GM21515 (cell line): Measurements from ENCODE around the gene COL16A1.

ENCODE experiments used
- ATAC-seq: cut with Tn5 transposase; IDR thresholded peaks from one replicate; pipeline ENCODE4 v1.9.1; 2021; ENCODE audit not compliant: unreplicated experiment

COL16A1 gene

DNA sequence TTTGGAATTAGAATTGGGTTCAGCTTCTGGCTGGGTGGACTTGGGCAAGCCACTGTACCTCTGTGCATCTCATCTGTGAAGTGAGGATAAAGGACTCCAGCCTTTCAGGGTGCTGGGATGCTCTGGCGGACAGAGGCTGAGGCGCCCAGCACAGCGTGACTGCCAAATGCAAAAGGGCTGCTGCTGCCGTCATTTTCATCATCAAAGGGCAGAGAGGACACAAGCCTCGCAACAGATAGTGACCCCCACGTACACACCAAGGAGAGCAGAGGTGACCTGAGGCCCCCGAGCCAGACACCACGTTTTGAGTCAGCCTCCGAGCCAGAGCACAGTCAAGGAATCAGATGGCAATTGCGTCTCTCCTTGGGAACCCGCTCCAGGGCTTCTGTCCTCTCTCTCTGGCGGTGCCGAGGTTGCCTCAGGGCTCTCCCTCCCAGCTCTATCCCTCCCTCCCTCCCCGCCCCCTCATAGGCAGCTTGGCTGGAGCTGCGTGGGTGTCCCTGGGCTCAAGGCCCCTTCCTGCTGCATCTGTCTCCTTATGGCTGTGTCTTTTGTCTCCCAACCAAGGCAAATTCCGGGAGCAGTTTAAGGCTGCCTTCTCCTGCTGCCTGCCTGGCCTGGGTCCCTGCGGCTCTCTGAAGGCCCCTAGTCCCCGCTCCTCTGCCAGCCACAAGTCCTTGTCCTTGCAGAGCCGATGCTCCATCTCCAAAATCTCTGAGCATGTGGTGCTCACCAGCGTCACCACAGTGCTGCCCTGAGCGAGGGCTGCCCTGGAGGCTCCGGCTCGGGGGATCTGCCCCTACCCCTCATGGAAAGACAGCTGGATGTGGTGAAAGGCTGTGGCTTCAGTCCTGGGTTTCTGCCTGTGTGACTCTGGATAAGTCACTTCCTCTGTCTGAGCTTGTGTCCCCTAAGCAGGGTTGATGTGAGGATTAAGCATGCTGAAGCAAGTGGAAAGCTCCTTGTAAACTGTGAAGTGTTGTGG lies 77.3 kb downstream of the COL16A1 start:
- ATAC-seq, result no peak

DNA sequence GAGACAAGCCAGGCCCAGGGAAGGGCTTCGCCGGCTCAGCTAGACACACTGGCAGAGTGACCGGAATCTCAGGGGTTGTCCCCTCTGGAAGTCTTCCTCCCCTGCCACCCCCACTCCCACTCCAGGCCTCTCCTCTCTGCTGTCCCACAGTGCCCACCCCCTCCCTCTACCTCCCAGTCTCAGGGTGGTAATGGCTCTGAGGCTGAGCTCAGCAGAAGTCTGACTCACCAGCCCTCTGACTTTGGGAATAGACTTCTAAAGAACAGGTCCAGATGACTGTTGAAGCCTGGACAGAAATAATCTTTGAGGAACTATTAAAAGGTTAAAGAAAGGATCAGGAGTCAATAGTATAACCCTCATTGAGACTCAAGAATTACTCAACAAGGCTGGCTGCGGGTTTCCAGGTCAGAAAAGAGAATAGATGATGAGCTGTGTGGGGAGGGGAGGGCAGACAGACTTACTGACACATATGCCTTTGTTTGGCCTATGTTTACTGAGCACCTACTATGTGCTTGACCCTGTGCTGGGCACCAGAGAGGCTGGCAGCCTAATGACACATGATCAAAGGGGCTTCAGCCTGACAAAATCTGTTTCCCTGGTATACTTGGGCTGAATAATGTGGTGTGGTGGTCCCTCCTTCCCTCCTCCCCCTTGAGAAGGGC lies 78.1 kb downstream of the COL16A1 start:
- no peak for ATAC-seq

DNA sequence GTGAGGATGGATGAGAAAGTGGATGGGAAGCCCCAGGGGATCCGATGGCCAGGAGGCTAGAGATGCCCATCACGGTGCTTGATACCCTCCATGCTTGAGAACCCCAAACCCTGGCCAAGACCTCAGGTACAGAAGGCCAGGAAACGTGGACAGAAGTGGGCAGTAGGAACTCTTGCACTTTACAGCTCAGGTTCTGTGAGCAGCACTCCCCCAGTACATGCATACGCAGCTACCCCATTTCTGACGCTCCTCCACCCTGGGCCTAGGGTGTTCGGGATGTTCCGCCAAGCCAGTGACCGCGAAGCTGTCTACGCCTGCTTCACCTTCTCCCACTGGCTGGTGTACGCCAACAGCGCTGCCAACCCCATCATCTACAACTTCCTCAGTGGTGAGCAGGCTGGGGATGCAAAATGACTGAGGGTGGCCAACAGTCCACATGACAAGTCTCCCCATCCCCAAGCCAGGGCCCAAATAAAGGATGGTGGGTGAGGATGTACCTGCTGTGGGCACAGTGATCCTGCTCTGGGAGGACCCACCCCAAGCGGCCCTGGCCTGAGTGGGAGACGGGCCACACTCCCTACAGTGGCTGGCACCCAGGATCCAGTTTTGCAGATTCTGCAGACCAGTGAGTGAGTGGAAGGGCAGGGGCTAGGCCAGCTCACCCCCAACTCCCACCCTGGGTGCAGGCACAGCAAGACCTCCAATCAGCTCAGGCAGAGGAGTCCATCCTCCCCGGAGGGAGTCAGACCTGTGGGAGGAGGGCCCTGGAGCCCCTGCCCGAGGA lies 78.9 kb downstream of the COL16A1 start:
- ATAC-seq, result no peak

DNA sequence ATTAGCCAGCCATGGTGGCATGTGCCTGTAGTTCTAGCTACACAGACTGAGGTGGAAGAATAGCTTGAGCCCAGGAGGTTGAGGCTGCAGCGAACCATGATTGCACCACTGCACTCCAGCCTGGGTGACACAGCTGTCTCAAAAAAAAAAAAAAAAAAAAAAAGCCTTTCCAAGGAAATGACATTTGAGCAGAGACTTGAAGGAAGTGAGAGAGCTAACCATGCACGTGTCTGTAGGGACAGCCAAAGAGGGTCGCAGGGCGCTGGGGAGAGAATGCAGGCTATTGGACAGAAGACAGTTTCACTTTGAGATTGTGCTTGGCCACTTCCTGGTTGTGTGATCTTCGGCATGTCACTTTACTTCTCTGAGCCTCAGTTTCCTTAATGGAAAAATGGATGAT lies 79.5 kb downstream of the COL16A1 start:
- no peak for ATAC-seq

DNA sequence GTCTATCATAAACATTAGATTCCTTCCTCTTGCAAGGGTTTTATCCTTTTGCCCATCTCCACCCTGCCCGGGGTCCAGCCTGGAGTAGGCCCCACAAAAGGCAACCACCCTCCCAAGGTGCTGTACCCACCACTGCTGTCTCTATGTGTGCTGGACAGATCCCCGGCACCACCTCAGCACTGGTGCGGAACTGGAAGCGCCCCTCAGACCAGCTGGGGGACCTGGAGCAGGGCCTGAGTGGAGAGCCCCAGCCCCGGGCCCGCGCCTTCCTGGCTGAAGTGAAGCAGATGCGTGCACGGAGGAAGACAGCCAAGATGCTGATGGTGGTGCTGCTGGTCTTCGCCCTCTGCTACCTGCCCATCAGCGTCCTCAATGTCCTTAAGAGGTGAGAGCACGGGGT lies 80.5 kb downstream of the COL16A1 start:
- no peak for ATAC-seq

DNA sequence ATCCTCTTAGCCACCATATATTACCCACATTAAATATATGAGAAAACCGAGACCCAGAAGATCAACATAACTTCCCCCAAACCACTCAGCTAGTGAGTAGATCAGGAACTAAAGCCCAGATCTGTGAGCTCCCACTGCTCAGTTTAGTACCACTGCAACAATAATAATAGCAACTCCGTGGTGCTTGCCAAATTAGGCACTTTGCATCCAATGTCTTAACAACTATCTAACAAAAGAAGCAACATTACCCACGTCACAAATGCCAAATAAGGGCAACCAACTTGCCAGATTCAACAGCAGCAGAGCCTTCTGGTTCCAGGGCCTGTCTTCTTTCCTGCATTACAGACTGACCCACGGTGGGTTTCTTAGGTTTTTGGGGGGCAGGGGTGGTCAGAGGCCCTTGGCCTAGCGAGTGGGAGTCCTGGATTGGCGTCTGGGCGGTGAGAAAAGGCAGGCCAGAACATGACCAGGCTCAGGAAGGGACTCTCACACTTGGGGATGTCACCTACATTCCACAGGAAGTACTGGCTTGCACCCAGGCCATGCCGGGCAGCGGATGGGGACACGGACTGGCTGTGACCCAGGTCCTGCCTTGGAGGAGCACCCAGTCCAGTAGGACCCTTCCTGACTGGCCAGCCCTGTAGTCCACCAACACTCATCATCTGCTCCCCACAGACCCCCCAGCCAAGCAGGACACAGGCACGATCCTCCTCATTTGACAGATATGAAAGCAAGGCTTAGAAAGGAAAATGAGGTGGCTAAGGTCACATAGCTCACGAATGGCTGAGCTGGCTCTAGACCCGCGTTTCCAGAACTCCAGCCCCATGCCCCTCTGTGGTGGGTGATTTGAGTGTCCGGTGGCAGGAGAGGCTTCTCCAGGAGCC lies 81.7 kb downstream of the COL16A1 start:
- ATAC-seq, result no peak

DNA sequence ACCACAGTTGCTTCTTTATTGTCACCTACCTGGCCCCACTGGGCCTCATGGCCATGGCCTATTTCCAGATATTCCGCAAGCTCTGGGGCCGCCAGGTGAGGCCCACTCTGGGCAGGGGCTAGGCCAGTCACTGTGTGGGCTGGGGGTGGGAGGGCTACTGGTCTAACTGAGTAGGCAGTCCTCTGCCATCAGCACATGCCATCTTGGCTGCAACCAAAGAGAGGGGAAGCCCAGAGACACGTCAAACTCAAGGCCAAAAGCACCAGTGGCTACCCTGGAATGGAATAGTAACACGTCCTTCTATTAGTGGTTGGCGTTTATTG lies 82.4 kb downstream of the COL16A1 start:
- no peak for ATAC-seq

DNA sequence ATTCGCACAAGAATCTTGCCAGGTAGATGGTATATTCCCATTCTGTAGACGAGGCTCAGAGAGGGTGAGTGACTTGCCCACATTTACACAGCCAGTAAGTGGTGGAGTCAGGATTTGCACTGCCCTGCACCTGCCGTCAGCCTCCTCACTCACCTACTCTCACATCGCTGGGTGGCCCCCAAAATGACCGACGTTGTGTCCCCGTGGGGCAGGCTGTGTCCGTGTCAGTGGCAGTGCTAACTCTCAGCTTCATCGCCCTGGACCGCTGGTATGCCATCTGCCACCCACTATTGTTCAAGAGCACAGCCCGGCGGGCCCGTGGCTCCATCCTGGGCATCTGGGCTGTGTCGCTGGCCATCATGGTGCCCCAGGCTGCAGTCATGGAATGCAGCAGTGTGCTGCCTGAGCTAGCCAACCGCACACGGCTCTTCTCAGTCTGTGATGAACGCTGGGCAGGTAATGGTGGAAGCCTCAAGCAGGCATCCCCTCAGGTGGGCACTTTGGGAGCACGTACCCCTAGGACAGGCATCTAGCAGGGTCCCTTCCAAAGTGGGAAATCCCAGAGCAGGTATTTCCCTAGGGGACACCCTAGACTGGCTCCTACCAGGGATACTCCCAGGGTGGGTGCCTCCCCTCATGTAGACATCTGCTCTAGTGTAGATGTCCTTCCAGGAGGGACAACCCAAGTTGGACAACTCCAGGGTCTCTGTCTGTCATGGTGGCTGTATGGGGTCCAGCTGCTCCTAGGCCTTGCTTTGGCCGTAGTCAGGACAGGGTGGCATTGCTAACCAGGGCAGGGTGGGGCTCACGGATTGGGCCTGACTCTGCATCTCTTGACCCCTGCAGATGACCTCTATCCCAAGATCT lies 83.0 kb downstream of the COL16A1 start:
- ATAC-seq, result no peak

DNA sequence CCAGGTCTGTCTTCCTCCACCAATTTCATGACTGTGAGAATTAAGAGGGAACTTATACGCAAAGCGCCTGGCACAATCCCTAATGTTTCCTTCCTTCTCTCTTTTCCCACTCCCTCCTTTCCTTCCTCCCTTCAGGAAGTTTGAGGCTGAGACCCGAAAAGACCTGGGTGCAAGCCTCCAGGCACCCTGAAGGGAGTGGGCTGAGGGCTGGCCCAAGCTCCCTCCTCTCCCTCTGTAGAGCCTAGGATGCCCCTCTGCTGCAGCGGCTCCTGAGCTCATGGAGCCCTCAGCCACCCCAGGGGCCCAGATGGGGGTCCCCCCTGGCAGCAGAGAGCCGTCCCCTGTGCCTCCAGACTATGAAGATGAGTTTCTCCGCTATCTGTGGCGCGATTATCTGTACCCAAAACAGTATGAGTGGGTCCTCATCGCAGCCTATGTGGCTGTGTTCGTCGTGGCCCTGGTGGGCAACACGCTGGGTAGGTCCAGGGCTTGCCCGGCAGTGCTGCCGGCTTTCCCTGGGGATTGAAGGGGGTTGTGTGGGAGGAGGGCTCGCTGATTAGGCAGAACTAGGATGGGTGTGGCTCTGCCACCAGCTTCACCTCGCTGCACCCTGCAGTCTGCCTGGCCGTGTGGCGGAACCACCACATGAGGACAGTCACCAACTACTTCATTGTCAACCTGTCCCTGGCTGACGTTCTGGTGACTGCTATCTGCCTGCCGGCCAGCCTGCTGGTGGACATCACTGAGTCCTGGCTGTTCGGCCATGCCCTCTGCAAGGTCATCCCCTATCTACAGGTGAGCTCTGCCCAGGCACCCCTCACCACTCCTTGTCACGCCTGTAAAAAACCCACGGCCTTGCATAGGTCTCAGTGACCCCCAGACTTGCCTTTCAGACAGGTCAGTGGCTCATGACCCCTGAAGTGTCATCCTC lies 84.6 kb downstream of the COL16A1 start:
- no peak for ATAC-seq

DNA sequence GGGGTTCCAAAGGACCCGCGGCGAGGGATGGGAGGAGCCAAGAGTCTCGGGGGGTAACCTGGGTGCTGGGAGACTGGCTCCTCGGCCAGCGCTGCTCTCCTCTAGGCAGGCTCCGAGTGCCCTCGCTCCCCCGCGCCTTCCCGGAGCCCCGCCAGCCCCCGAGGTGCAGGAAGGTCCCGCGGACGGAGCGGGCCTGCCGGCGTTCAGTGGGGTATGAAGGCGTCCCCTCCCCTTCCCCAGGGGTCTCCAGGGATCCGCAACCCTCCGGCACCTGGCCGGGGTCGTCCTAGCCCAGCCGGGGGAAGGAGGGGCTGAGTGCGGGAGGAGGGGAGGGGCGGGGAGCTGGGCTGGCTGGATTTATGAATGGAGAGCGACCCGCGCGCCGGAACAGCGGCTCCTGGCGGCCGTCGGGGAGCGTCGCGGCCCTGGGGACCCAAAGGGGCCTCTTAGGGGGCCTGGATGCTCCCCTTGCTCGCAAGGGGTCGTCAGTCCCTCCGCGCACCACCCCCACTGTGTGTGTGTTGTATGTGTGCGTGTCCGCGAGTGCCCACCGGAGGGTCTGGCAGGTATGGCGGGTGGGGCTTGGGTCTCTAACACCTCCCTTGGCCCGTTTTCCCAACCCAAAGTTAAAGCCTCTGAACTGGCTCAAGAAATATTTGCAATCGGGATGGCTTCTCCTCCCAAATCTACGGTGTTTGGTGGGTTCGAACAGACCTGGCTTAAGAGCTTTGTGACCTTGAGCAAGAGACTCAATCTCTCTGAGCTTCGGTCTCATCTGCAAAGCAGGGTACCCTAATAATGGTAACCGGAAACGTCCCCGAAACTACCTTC lies 85.7 kb downstream of the COL16A1 start:
- ATAC-seq, result no peak

DNA sequence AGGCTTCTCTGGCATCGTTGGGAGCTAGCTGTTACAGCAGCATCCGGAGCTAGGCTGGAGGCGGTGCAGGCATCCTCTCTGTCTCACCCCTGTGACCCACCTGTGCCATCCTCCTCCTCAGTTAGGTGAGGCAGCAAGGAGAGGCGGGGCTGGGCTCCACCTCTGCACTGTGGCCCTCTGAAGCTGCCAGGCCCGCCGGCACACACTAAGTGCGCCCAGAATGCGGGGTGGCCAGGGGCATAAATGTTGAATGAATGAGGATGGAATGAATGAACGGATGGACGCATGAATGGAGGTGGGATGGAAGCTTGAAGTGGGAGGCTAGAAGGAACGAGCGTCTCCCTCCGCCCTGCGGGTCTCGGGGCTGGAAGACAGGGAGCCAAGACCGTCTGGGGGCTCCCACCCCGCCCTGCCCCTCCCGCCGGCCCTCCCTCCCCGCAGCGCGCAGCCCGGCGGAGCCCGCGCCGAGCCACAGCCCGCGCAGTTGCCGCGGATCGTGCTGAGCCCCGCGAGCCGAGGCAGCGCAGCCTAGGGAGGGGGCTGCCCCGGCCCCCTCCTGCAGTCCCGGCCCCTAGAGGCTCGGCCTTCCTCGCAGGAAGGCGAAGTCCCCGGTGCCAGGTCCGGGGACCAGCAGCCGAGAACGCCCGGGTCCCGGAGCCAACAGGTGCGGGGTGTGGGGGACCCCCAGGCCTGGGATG lies 86.5 kb downstream of the COL16A1 start, which contains the start of gene HCRTR1:
HCRTR1 (plus strand) TSS at position 472 of the 698 bp plus-strand sequence. CDS start 1,504 bp downstream, outside the sequence.
- ATAC-seq, result no peak

DNA sequence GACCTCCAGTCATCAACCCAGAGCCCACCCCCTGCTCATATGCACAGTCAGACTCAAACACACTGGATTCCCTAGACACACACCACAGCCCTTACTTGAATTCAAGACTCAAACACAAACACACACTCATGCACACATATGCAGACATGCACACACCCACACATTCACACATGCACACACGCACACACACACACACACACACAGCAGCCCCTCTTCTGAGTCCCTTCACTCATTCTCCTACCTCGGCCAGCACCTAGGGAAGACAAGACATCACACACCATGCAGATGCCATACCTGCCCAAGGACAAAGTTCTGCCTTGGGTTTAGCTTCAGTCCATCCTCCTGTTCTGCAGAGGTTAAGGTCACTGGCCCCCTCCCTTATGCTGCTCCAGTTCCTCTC lies 87.9 kb downstream of the COL16A1 start:
- no peak for ATAC-seq

DNA sequence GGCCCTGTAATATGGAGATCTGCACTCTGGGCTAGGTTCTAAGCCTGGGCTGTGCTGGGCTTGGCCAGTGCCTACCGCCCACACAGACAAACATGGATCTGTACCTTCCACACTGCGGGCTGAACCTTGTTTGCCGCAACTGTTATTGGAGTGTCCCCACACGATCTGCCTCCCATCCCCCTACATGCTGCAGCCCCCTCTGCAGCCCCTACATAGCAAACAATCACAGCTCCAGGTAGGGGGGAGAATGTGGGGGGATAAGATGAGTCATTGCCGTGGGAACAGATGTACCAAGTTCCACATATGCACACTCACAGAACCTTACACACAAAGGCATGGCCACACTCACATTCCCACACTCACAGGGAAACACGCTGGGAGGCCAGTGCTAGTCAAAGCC lies 88.4 kb downstream of the COL16A1 start:
- no peak for ATAC-seq

DNA sequence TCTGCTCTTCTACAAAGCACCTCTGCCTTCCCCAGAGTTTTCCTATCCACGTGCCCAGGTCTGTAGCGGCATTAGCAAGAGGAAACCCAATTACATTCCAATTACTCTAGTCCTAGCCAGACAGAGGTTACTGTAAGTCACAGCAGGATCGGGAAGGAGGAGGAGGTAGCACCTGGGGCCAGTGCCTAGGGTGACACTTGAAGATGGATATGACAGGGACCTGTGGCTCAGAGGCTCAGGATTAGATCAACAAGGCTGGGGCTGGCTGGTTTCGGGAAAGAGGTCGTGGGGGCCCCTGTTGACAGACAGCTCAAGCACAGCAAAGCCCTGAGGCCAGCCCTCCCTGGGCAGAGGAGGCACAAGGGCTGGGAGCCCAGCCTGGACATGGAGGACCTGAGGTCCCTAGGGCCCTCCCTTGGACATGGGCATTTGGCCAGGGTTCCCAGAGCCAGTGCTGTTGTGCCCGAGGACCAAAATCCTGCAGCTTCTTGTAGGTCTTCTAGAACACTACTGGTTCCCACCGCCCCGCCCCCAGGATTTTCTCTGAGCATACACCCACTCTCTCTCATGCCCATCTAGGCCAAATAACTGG lies 89.3 kb downstream of the COL16A1 start:
- no peak for ATAC-seq

DNA sequence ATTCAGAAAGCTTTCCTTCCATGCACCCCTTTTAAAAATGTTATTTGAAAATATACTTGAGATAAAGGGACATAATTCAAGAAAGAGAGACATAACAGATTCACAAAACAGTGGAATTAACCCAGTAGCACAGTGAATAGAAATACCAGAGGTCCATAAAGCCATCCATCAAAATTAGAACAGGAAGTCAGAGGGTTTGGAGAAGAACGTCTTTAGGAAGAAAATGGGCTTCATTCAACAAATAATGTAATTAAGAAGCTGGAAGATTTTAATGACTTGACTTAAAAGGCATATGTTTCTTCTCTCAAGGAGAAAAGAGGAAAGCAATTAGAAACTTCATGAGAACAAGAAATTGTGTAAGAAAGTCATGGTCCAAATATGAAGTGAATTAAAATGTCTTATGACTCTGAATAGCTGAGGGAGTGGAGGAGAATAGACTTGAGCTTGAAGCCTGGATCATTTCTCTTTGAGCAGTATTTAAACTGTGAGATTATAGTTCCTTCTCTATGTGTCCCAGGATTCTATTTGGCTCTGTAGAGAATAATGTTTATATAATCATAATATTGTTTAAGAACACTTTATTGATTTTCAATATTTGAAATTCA lies 94.2 kb downstream of the COL16A1 start:
- ATAC-seq, result no peak

DNA sequence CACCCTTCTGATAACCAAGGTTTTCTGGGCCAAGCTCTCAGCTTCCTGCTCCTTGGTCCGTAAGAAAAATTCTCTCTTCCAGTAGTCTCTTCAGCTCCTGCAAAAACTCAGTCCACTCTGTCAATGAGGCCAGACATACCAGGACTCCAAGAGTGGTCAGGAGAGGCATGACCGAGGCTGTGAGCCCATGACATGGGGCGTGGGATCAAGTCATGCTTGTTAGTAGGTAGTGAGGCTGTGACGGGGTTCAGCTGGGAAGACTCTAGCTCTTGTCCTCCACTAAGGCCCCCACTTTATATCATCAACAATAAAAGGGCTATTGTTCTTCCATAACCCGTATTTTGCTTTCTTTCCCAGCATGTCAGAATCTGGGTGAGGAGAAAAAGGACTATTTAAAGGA lies 96.5 kb downstream of the COL16A1 start:
- ATAC-seq, result no peak
